ENCODE measurements around the gene OXCT1.
A peak's percentile ranks its signal among the peaks of the same experiment; 100 is the strongest.

OXCT1 gene

DNA sequence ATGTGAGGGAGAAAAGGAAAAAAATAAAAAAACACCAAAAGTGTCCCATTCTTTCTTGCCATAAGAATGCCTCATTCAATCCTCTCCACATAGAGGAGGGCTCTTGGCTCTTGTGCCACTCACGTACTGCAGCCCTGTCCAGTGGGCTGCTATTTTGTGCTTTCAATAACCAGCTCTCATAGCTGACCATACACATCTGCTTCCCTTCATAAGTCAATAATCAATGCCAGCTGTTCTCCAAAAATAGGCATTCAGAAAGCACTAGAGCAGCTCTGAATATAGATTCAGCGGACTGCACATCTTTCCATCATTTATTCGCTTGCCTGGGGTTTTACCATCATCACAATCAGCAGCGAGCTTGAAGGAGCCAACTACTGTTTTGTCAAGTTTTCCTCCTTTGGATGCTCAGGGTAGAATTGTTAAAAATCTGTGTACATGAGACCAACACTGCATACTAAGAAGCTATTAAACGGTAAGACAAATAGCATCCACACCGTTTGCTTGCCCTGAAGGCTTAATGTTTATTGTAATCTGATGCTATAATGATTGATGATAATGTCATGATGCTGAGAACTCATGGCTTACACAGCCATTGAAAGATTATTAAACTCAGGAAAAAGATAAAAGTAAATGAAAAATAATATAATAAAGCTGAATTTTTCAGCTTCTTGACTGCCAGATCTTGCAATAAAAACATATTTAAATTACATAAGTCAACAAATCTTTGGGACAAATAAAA, 80.0 kb downstream of the OXCT1 start:
- in situ Hi-C loops (cut with MboI; ENCODE audit: low pct_unique_long_range_greater_than_20kb, low sequenced_read_pairs) = no loop called here
- no peak for DNase-seq

DNA sequence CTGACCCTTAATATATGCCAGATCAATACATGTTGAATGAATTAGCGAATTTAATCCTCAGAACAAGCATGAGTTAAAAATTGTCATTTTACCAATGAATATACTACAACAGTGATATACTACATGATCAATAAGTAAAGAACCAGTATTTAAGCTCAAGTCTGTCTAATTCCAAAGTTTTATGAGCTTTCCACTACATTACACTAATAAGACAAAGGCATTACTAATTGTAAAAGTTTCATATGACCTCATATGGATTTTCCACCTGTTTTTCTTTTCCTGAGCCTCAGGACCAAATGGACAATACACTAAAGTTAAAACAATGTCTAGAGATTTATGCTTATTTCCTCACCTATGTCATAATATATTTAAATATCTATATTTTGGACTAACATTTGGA, 80.8 kb downstream of the OXCT1 start:
- DNase-seq = no peak
- in situ Hi-C loops (cut with MboI; ENCODE audit: low pct_unique_long_range_greater_than_20kb, low sequenced_read_pairs) = no loop called here

DNA sequence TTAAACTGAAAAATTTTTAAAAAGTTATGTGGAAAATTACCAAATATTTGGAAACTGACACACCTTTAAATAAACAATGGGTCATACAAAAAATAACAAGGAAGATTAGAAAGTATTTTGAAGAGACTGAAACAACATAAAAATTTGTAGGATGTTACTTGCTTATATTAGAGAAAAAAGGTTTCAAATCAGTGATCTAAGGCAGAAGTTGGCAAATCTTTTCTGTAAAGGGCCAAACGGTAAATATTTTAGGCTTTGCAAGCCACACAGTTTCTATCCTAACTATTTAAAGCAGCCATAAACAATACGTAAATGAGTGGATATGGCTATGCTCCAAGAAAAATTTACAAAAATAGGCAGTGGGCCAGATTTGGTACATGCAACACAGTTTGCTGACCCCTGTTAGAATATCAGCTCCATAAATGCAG, 81.3 kb downstream of the OXCT1 start:
- DNase-seq = no peak
- in situ Hi-C loops (cut with MboI; ENCODE audit: low pct_unique_long_range_greater_than_20kb, low sequenced_read_pairs) = no loop called here

DNA sequence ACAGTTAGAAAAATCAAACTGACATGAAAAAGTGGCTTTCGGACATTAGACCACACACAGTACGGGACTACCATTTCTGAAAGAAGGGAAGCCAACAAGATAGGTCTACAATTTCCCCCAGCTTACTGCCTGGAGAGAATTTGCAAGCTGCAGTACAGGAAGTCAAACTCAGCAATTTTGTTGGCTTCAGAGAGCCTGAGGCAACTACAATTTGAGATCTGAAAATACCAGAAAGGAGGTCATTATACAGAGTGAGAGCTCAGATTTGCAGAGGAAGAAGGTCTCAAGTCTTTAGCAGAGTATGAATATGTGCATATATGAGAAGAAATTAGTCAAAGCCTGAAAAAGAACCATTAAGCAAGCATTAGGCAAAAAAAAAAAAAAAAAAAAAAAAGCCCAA, 83.0 kb downstream of the OXCT1 start:
- in situ Hi-C loops (cut with MboI; ENCODE audit: low pct_unique_long_range_greater_than_20kb, low sequenced_read_pairs) = no loop called here
- DNase-seq = no peak

DNA sequence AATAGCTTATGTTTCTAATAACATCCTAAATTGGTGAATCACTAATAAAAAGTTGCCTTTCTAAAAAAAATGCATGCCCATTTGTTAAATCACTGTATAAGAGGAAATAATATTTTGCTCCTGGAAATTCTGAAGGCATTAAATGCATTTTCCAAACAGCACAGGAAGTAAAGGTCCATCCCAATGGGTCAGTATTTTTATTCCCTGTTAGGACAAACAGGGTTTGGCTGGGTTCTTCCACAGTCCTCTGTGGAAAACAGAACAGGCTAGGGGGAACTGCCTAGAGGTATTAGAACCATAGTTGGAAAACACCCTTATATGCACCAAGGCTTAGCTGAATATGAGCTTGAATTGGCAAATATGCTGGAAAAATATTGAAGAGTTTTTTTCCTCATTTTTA, 85.2 kb downstream of the OXCT1 start:
- in situ Hi-C loops (cut with MboI; ENCODE audit: low pct_unique_long_range_greater_than_20kb, low sequenced_read_pairs) = no loop called here

DNA sequence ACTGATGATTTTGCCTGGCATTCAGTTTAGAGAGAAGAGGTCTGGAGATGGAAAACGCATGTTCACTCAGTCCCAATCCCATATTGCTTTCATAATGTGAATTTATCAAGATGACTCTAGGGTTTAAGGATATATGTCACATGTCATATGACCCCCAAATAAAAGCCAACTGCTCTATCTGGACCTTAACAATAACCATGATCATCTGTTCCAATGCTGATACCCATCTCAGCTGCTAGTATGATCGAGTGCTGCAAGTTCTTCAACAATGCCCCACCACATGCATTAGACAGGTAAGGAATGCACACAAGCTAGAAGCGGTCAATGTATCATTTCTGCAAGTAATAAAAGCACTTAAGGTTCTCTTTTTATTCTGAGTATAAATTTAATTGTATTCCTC, 91.8 kb downstream of the OXCT1 start:
- in situ Hi-C loops (cut with MboI; ENCODE audit: low pct_unique_long_range_greater_than_20kb, low sequenced_read_pairs) = no loop called here
- no peak for DNase-seq

More for the DNA sequence above, 85.2 kb downstream of the OXCT1 start:
- no peak for DNase-seq

DNA sequence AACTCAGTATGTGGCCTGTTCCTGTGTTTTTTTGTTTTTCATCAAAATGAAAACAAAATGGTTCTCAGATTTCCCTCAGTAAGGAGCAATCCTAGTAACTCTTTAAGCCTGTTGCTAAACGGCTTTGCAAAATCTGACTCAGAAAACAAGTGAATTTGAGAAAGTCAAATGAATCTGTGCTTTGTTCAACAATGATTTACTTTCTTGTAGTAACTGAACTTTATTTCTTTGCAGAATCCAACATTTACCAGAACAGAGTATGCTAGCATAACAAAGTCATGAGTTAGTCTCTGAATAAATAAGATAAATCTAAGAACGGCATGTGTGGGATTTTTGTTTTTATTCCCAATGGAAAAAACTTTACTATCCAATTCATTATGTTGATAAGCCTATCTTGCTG, 93.8 kb downstream of the OXCT1 start:
- no peak for DNase-seq
- in situ Hi-C loops (cut with MboI; ENCODE audit: low pct_unique_long_range_greater_than_20kb, low sequenced_read_pairs) = no loop called here

DNA sequence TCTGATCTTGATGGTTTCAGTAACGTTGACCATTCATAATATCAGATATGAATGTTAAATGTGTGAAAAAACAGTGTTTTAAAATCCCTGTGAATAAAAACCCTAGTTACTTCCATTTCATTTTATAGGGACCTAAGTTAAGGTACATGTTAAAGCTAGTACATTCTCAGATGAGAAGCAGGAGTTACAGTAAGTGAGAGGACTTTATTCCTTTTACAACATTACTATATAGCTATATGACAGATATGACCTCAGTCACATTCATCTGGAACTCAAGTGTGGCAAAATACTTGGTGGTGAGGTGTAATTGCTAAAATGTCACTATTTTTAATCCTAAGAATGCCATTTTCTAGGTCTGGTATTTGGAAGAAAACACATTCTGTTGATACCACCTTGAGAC, 96.4 kb downstream of the OXCT1 start:
- DNase-seq = no peak
- in situ Hi-C loops (cut with MboI; ENCODE audit: low pct_unique_long_range_greater_than_20kb, low sequenced_read_pairs) = no loop called here

DNA sequence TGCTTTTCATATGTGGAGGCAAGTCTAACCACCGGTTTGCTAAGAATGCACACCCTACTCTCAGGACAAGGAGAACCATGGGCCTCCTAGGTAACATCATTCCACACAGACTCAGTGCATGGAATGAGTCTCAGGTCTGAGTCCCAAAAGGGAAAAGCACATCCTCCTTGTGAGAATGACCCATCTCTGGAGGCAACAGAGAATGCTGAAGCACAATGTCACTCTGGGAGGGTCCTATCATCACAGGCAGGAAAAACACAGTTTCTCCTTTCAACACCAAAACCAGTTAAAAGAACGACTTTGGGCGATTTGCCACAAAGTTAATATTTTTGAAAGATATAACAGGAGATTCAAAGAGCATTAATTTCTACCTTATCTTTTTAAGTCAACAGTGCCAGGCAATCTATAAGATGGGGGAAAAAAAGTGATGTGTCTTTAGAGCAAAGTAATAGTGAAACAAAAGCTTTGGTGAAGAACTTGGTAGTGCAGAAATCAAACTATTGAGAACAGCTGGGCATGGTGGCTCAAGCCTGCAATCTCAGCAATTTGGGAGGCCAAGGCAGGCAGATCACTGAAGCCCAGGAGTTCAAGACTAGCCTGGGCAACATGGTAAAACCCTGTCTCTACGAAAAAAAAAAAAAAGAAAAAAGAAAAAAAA, 97.3 kb downstream of the OXCT1 start:
- no peak for DNase-seq
- in situ Hi-C loops (cut with MboI; ENCODE audit: low pct_unique_long_range_greater_than_20kb, low sequenced_read_pairs) = no loop called here

DNA sequence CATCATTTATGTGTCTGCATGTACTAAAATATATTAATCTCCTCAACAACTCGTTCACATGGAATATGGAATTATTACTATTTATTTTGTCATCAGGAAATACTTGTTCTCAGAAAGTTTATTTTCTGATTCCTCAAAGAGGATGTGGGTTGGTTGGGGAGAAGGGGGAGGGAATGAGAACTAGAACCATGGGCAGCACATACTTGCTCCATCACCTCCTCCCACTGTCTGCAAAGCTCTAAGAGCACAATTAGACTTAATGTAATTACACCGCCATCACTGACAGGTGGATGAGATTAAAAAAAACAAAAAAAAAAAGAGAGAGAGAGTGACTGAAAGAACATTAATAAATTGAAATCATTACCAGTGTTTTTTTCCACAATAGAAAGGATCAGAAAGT, 98.2 kb downstream of the OXCT1 start:
- DNase-seq = no peak
- in situ Hi-C loops (cut with MboI; ENCODE audit: low pct_unique_long_range_greater_than_20kb, low sequenced_read_pairs) = no loop called here

DNA sequence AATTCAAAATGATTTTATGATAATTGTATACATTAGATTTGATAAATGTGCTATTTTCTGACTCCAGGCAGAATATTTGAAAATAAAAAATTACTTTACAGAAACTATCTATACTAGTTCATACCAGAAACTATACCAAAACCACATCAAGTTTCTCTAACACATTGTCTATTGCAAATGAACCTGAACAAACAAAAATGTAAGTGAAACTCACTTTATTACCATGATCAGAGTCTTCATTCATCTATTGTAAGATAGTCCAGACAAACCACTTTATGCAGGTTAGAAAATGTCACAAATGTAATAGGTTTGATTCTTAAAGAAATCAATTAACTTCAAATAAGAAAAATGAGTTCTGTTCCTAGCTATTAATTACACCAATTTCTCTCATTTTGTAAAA, 99.4 kb downstream of the OXCT1 start:
- DNase-seq = no peak
- in situ Hi-C loops (cut with MboI; ENCODE audit: low pct_unique_long_range_greater_than_20kb, low sequenced_read_pairs) = no loop called here

DNA sequence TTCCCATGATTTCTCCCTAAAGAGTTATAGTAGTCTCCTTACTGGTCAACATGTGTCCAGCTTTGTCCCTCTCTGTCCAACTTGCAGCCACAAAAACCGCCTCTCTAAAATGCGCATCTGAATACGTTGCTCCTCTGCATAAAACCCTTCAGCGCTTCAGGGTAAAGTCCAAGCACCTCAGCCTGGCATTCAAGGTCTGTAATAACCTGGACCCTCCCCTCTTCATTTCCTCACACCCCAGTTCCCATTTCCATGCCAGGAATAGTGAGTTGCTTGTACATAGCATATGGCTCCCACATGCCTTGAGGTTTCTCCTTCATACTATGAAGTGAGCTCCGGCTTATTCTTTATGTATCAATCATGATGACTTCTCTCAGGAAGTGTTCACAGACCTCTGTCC, 101.5 kb downstream of the OXCT1 start:
- in situ Hi-C loops (cut with MboI; ENCODE audit: low pct_unique_long_range_greater_than_20kb, low sequenced_read_pairs) = no loop called here
- no peak for DNase-seq

DNA sequence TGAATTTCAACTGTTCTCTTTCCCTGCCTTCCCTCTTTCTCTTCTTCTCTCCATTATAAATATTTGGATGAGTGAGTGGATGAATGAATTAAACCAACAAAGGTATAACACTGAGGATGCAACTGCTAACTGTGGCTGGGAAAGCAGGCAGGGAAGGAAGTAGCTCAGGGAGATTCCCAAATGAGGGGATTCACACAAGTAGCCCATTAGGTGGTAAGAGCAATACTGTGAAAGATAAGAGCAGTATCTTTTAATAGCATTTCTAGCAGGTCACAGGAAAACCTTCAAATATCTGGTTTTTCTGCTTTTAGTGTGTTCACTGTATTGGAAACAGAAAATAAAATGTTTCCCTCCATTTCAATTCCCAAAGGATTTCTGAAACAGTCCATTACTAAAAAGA, 105.6 kb downstream of the OXCT1 start:
- in situ Hi-C loops (cut with MboI; ENCODE audit: low pct_unique_long_range_greater_than_20kb, low sequenced_read_pairs) = no loop called here
- DNase-seq = no peak

DNA sequence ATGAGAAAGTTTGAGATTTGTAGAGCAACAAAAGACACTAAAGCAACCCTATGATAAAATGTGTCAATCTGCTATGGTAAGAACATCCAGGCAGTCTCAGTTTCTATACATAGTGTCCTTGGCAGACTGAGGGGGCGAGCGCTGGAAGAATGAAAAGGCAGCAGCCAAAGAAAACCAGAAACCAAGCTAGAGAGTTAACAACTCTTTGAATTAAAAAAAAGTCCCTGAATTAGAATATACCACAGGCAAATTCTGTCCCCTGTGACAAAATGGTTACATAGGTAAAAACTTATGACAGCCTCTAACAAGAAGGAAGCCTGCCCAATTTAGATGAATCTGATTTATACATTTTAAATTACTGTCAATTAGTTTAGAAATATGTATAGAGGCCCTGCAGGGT, 106.7 kb downstream of the OXCT1 start:
- DNase-seq = no peak
- in situ Hi-C loops (cut with MboI; ENCODE audit: low pct_unique_long_range_greater_than_20kb, low sequenced_read_pairs) = no loop called here

DNA sequence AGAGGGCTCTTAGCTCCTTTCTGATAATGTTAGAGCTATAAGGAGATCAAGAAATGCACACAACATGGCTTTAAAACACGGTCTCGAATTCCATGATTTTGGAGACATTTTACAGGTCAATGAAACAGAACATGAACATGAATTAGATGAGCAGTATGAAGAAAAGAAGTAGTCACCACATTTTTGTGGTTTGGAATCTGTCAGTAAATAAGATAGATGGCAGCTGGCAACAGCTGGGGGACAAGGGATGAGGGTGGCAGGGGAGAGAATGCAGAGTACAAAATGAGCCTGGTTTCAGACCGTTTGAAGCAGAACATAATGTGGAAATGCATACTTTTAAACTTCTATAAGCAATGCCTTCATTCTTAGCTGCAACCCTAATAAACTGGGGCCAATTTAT, 107.1 kb downstream of the OXCT1 start:
- in situ Hi-C loops (cut with MboI; ENCODE audit: low pct_unique_long_range_greater_than_20kb, low sequenced_read_pairs) = no loop called here
- peak; percentile 8 for DNase-seq

DNA sequence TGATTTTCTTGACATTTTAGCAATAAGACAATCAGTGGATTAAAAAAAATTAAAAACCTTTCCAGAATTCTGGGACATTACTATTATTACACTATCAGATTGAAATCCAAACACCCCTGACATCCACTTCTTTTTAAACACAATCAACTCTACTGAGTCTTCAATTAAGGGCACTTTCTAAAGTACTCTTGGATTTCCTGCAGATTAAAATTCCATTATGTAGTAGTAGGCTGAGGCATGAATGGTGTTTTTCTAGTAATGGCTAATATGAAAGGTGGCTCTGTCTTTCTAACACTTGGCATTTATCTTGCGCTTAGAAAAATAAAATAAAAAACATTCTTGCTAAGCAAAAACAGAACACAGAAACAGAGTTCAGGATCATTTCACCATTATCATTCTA, 107.8 kb downstream of the OXCT1 start:
- no peak for DNase-seq
- in situ Hi-C loops (cut with MboI; ENCODE audit: low pct_unique_long_range_greater_than_20kb, low sequenced_read_pairs) = no loop called here

DNA sequence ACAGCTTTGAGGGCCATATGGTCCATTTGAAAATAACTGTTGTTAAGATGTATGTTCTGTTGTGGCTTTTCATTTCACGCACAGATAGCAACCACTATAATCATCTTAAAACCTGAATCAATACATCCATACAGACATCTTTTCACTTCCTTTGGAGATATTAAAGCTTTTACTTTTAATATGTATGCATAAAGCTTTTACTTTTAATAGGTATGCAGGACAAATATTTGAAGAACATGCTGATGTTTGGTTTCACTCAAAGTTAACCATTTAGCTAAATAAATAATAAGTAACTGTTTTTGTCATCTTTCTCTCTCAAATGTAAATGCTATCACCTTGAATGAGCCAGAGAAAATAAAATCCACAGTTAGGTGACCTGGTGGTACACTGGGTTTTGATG, 108.6 kb downstream of the OXCT1 start:
- in situ Hi-C loops (cut with MboI; ENCODE audit: low pct_unique_long_range_greater_than_20kb, low sequenced_read_pairs) = no loop called here
- DNase-seq = no peak

DNA sequence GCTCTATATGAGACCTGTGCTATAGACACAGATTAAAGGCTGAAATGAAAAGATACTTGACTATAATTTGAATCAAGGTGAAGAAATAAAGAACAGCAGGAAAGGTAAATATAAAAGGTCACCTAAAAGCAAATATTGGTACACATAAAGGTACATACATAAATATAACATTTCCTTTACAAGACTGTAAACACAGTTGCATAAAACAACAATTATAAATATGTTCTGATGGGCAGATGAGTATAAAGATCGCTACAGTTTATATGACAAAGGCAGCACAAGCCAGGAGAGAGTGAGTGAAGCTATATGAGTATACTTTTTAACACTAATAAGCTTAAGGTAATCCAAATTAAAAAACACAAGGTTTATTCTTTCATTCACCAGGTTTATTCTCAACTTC, 114.5 kb downstream of the OXCT1 start:
- no peak for DNase-seq
- in situ Hi-C loops (cut with MboI; ENCODE audit: low pct_unique_long_range_greater_than_20kb, low sequenced_read_pairs) = no loop called here

DNA sequence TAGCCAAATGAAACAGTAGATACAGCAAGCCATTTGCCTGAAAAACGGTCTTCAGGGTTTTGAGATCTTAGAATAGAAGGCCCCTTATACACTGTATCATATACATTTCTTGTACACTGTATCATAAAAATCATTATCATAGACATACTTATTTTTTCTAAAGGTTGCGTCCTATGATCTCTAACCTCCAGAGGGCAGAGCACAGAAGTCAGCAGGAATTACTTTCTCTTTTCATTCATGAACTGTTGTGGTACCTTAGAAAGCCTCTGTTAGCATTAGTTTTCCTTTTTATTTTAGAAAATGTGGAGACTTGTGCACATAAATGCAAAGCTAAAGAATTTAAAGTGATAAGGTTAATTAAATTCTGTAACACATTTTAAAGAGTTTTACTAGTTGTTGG, 115.4 kb downstream of the OXCT1 start:
- DNase-seq = peak; percentile 14
- in situ Hi-C loops (cut with MboI; ENCODE audit: low pct_unique_long_range_greater_than_20kb, low sequenced_read_pairs) = no loop called here

DNA sequence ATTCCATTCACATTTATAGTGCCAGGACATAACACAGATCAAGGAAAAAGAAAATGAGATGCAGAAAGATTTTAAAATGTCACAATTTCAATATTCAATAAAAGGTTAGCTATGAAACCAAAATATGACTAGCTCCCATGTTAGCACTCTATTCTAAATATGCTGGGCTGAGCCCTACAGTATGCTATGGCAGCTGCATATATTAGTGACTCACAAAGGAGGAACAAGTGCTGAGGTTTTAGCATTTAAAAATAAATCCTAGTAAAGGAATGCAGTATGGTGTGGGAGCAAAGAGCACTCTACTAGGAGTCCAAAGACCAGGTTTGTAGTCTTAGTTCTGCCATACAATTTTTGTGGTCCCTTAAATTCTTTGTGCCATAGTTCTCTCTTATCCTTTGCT, 118.4 kb downstream of the OXCT1 start:
- in situ Hi-C loops (cut with MboI; ENCODE audit: low pct_unique_long_range_greater_than_20kb, low sequenced_read_pairs) = no loop called here
- no peak for DNase-seq

DNA sequence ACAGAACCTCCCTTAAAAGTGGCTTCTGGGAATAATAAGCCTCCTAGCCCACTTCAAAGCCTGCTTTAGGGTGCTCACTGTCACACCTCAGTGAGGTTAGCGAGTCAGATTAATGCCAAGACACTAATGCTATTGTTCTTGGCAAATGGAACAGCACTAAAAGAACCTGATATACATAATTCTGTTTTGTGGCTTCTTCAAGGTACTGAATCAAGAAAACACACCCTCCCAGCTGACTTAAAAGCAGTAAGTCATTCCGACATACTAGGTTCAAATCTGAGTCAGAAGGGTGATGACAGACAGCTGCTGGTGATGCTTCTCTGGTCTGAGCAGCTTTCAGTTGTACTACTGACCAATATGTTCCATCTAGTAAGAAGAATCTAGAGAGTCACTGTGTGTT, 121.6 kb downstream of the OXCT1 start:
- in situ Hi-C loops (cut with MboI; ENCODE audit: low pct_unique_long_range_greater_than_20kb, low sequenced_read_pairs) = no loop called here
- DNase-seq = no peak

All from KBM-7 (cell line).